Superior temporal gyrus (tissue), 1 donor: ENCODE measurements around the gene SAG.

ENCODE experiments used
- DNase-seq: peaks from one replicate; pipeline ENCODE4 v3.0.0-alpha.2; 2016; ENCODE audit errors: extremely low spot score

Gene SAG

DNA sequence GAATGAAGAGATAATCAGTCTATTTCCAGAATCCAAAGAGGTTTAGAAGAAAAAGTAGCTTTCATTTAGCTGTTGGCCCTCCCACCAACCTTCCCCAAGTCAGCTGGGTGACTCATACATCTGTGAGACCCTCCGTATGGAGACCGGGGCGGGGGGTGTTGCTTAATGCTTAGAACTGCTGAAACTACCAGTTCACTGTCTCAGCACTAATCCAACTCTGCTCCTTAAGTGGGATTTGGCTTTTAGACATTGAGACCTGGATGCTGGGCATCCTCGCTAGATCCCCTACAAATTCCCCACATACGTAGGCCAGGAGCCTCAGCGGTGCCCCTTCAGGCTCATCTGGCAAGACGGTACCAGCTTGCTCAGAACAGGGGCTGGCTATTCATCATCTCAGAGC is at the start of gene SAG:
SAG (plus strand) TSS at position 252 of the 400 bp plus-strand sequence. CDS start 1,374 bp downstream, outside the sequence.
- DNase-seq, result no peak

DNA sequence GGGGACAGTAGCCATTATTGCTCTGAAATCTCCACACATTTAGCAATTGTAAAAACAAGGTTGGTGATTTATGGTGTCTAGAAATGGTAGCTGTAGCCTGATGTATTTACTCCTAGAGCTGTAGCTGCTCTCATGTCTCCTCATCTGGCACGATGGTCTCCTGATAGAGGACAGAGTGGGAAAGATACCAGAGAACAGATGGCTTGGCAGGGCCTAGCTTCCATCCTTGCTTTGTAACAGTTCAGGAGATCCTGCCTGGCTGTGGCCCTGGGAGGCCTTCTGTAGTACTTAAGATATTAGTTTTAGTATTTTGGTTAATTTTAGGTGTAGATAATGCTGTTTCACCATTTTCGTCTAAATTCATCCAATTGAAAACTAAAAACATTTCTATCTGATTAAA is 49.4 kb upstream of the SAG start:
- no peak for DNase-seq

DNA sequence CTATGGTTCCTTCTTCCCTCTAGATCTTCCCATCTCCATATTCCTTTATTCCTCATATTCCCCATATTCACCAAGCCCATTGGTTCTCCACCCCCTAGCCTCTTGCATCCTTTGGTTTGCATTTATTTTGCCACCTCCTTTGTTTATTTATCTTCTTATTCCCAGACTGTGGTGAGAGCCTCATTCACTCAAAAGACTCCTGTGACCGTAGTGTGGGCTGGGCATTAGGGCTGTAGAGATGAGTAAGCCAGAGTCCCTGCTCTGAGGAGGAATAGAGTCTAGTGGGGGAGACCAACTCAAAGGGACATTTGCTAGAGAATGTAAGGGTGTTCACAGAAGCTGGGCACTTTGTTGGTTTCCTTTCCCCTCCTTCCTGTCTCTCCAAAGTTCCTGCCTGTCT is 47.9 kb upstream of the SAG start:
- no peak for DNase-seq

- no peak for DNase-seq
Measured at GRCh38 chr2:233260661-233261060, 47.0 kb upstream of the SAG start.

DNA sequence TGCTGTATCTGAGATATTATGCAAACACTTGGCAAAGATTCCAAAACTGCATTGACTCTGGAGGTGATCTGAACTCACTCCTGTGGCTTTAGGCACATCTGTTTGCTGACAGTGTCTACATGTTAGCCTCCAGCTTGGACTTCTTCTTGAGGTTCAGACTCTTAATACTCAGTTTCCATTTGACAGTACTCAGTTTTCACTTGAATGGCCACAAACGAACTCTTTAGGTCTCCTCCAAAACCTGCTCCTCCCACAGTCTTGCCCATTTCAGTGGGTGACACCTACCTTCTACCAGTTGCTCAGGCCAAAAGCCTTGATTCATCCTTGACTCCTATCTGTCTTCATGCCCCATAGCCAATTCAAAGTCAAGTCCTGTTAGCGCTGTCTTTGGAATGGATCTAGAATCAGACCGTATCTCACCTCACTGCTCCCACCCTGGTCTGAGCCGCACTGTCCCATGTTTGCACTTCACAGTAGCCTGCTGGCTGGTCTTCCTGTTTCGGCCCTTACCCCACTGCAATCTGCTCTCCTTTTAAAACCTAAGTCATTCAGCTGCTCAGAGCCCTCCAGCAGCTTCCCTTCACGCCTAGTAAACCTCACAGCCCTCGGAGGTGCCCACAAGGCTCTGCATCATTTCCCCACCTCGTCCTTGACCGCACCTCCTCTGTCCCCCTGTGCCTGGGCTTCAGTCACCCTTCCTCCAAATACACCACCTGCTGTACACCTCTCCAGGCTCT is 45.6 kb upstream of the SAG start:
- no peak for DNase-seq

DNA sequence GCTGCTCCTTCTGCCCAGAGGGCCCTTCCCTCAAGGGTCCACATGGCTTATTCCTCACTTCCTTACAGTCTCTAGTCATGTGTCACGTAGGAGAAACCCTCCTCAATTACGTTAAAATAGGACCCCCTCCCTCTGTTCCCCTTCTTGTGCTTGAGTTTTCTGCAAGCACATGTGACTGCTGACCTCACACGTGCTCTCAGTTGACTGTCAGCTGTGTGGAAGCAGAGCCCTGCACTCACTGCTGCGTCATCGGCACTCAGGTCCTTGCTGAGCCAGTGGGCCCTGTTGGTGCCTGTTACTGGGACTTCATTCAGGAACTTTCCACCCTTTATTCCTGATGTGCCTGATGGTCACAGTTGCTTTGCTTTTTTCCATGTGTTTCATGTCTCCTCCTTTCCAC is 45.1 kb upstream of the SAG start:
- DNase-seq, result no peak

GRCh38 chr2:233263045-233263570 is 44.5 kb upstream of the SAG start:
- no peak for DNase-seq

GRCh38 chr2:233264667-233265066 is 42.9 kb upstream of the SAG start:
- DNase-seq, result no peak

- DNase-seq, result no peak
Measured at GRCh38 chr2:233265899-233266431, 41.7 kb upstream of the SAG start.

- DNase-seq, result no peak
Measured at GRCh38 chr2:233266481-233266880, 41.1 kb upstream of the SAG start.

- DNase-seq, result no peak
Measured at GRCh38 chr2:233267516-233268245, 39.9 kb upstream of the SAG start.

- no peak for DNase-seq
Measured at GRCh38 chr2:233270366-233270765, 37.2 kb upstream of the SAG start.

DNA sequence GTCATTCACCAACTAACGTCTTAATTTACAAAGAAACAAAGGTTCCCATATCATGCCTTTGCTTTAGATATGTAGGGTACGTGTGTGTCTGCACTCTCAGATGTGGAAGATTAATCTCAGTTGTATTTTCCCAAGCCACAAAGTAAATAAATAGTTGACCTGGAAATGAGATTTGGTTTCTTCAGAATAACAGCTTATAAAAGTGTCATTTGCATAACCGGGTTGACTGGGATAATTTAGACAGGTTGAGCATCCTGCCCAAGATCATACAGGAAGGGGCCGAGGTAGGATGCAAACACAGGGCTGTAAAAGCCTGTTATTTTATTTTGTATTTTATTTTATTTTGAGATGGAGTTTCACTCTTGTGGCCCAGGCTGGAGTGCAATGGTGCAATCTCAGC is 36.7 kb upstream of the SAG start:
- no peak for DNase-seq

GRCh38 chr2:233271693-233272092 is 35.9 kb upstream of the SAG start:
- no peak for DNase-seq

DNA sequence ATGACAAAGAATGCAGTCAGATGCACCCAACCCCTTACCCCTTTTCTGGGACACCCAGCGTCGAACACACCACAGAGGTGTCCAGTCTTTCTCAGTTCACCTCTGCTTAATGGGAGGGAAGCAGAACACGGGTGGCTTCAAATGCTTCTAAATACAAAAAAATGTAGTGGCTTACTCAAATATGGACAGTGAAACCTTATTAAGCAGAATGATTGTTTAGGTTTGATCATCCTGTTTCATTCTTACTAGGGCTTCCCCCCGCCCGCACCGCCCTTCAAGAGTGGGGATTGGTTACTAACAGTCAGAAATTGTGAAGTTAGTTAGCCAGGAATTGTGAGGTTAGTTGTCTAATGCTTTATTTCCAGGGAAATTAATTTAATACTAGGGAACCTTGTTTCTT is 34.5 kb upstream of the SAG start:
- no peak for DNase-seq

GRCh38 chr2:233275223-233275622 is 32.4 kb upstream of the SAG start:
- no peak for DNase-seq

DNA sequence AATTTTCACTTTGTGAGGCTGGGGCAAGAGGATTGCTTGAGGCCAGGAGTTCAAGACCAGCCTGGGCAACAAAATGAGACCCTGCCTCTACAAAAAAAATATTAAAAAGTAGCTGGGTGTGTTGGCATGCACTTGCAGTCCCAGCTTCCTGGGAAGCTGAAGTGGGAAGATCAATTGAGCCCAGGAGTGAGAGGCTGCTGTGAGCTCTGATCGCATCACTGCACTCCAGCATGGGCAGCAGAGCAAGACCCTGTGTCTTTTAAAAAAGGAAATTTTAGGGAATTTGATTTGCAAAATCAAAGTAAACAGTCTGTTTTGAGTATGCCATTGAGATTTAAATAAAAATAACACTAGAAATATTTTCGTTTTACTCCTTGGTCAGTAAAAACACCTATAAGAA is 28.7 kb upstream of the SAG start:
- DNase-seq, result no peak

- DNase-seq, result no peak
Measured at GRCh38 chr2:233280114-233280693, 27.4 kb upstream of the SAG start.

DNA sequence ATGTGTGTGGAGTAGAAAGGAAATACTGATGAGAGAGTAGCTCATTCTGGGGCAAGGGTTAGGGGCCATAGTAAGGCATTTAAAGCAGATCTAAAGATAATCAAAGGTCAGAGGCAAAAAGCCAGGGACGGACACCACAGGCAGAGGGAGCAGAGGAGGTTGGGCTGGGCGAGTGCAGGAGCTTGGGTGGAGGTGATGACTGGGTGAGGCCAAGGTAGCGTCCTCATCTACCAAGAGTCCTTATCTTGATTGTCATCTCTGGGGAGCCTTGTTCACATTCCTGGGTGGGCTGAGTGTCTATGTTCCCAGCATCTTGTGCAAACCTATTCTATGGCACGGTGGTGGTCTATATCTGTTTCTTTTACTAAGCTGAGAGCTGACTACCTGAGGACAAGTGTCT is 26.1 kb upstream of the SAG start:
- no peak for DNase-seq

DNA sequence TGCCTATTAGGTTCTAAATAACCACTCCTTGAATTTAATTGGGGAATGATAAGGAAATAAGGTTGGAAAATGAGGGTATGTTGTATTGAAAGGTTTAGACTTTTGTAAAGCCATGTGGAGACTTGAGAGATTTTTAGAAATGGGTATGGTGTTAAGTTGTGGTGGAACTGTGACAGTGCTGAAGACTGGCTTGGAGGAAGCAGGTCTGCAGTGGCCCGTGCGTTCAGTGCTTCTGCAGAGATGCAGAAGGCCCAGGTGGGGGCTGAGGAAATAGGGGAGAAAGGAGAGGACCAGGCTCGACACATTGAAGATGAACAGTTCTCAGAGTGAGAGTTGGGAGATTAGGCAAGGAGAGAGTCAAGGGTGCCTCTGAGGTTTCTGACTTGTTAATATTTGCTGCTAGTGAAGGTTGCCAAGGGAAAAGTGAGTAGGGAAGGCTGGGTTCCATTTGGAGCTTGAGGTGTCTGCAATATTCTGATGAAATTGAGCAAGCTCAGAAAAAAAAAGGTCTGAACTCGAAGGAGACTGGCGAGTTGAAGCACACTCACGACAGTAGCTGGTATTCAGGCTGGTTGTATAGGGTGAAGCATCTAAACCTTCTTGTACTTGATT is 25.5 kb upstream of the SAG start:
- no peak for DNase-seq

DNA sequence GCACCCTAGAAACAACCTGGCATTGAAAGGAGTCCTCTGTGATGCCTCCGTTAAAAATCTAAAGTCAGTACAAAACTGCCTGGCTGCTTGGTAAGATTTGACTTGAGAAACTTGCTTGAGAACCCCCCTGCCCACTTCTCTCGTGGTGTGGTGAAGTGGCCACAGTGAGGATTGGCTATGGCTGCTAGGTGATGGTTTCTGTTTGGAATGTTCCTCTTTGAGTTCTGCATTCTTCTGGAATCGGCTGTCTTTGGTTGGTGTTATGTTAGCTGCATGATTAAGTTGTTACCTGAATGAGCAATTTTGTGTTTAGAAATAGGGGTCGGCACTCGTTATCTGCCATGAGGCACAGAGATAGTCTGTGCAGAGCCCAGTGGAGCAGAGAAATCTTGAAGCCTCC is 21.7 kb upstream of the SAG start:
- DNase-seq, result no peak

DNA sequence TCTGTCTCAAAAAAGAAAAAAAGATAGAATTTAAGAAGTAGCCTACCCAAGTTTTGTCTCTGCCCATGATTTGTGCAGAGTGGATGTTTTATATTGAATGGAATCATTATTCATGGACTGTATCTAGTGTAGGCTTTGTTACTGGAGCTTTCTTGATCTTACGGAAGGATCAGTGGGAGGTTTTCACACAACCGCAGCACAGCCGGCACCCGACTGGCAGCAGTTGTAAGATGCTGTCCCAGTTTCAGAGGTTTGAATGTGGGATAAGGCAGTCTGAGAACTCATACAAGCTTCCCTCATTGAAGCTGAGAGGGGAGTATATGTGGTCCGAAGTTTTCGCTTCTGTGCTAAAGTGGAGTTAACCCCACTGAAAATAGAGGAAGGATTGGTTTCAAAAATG is 19.7 kb upstream of the SAG start:
- peak; percentile 64 for DNase-seq
